K562 (cell line): ENCODE measurements around the gene MSRB3. TPM values are rescaled to one million over a fixed set of nuclear protein-coding genes. Genes with fewer than 3 reads are reported as not detected.

Experiments used
- ATAC-seq: fragments of 200-7000 bp; cut with Tn5 transposase; 3 replicates; pipeline ENCODE4 v1.9.1; 2020; ENCODE audit warnings: moderate library complexity
- BruUV-seq: library from RNA; stranded (reverse); fragments of 400-500 nt; replicated peaks from 2 replicates; lab custom pipeline; 2021; lab: Mats Ljungman, UMichigan
- CTCF ChIA-PET: fragments of 300-600 bp; formaldehyde crosslinking; extraction: SDS; loops from one replicate; lab custom pipeline; 2021; ENCODE audit warnings: low intra/inter-chr PET ratio; lab: Yijun Ruan, JAX
- POLR2A ChIA-PET: fragments of 300-600, 350-650 bp; sonication (Branson Sonifier 250); formaldehyde crosslinking; extraction: SDS; loops from one replicate; lab custom pipeline; 2021; ENCODE audit warnings: antibody characterized with exemption, inconsistent platforms; lab: Yijun Ruan, JAX
- DNase-seq, 4 experiments: peaks; one replicate each; pipeline versions ENCODE4 v3.0.0 to v3.0.0-alpha.2; 2011 to 2018; ENCODE audit warnings: low spot score in 3 of 4, mixed read lengths in 3 of 4; ENCODE audit errors: extremely low read depth in 1 of 4
- FAIRE-seq: peaks from 2 replicates; lab custom pipeline; 2011; peaks lifted over from hg19 to GRCh38; lab: Jason Lieb, UNC
- H2AFZ ChIP-seq: 2 replicates; pipeline ENCODE4 v1.6.0; 2011; ENCODE audit warnings: low read depth, low read length, control low read depth, inconsistent platforms
- H3K27ac ChIP-seq: fragments of 200-600 bp; 3 replicates; pipeline ENCODE4 v1.8.0; 2011; ENCODE audit warnings: low read depth, mild to moderate bottlenecking, control low read depth, inconsistent platforms, low read length, moderate library complexity, mixed read lengths; ENCODE audit errors: extremely low read depth
- H3K27me3 ChIP-seq, 2 experiments: fragments of 300-600 bp in 1 of 2; 2 replicates in 1 of 2; 3 replicates in 1 of 2; pipeline versions ENCODE4 v1.6.0 to v1.8.0; 2011; ENCODE audit warnings: inconsistent platforms in 2 of 2, low read length in 2 of 2, mild to moderate bottlenecking in 1 of 2, mixed read lengths in 1 of 2, moderate library complexity in 1 of 2; ENCODE audit not compliant: control insufficient read depth in 2 of 2, insufficient read depth in 2 of 2
- H3K36me3 ChIP-seq: fragments of 300-600 bp; 3 replicates; pipeline ENCODE4 v1.8.0; 2011; ENCODE audit warnings: mild to moderate bottlenecking, low read length, inconsistent platforms; ENCODE audit not compliant: control insufficient read depth, insufficient read depth
- H3K4me1 ChIP-seq, 2 experiments: fragments of 200-600 bp in 1 of 2; replicated peaks in 1 of 2; 2 replicates in 1 of 2; 3 replicates in 1 of 2; pipeline versions ENCODE4 v1.5.1 to v1.8.0; 2011; ENCODE audit warnings: inconsistent platforms in 2 of 2, low read length in 2 of 2, mild to moderate bottlenecking in 1 of 2, mixed read lengths in 1 of 2, moderate library complexity in 1 of 2; ENCODE audit not compliant: control insufficient read depth in 2 of 2, insufficient read depth in 2 of 2
- H3K4me2 ChIP-seq: 2 replicates; pipeline ENCODE4 v1.6.1; 2011; ENCODE audit warnings: low read length, control low read depth, inconsistent platforms, mixed read lengths; ENCODE audit not compliant: insufficient read depth
- H3K4me3 ChIP-seq: fragments of 200-600 bp; sonication (generic), shearing (Covaris generic); 2 replicates; pipeline ENCODE4 v1.5.1; 2016; ENCODE audit warnings: control low read depth, inconsistent platforms
- H3K79me2 ChIP-seq: fragments of 200-600 bp; 3 replicates; pipeline ENCODE4 v1.8.0; 2011; ENCODE audit warnings: low read length, inconsistent platforms; ENCODE audit not compliant: control insufficient read depth, insufficient read depth
- H3K9ac ChIP-seq, 2 experiments: 2 replicates each; pipeline versions ENCODE4 v1.6.0 to v1.6.1; 2011; ENCODE audit warnings: low read depth in 2 of 2, low read length in 2 of 2, control low read depth in 1 of 2, inconsistent platforms in 1 of 2, mild to moderate bottlenecking in 1 of 2, mixed read lengths in 1 of 2; ENCODE audit not compliant: insufficient read depth in 1 of 2
- H3K9me1 ChIP-seq: one replicate; pipeline ENCODE4 v1.6.0; 2011; ENCODE audit warnings: inconsistent platforms, mild to moderate bottlenecking, low read length, moderate library complexity; ENCODE audit not compliant: control insufficient read depth, insufficient read depth
- H3K9me3 ChIP-seq: replicated peaks from 2 replicates; pipeline ENCODE4 v1.5.1; 2011; ENCODE audit warnings: low read depth, low read length, inconsistent platforms; ENCODE audit not compliant: control insufficient read depth, insufficient read depth
- H4K20me1 ChIP-seq: replicated peaks from 2 replicates; pipeline ENCODE4 v1.6.1; 2011; ENCODE audit warnings: low read length, inconsistent platforms, mixed read lengths; ENCODE audit not compliant: control insufficient read depth, insufficient read depth
- ASH1L ChIP-seq: fragments of 450-650 bp; IDR thresholded peaks from 2 replicates; pipeline ENCODE4 v1.6.1; 2018; ENCODE audit warnings: borderline replicate concordance, mild to moderate bottlenecking, low read depth; ENCODE audit not compliant: partially characterized antibody
- BRF2 ChIP-seq: IDR thresholded peaks from 3 replicates; pipeline ENCODE4 v1.6.1; 2011; ENCODE audit warnings: borderline replicate concordance, mild to moderate bottlenecking; ENCODE audit not compliant: insufficient read length, insufficient read depth
- C11orf30 ChIP-seq: fragments of 450-650 bp; IDR thresholded peaks from 2 replicates; pipeline ENCODE4 v1.6.1; 2016; ENCODE audit warnings: low read depth, mild to moderate bottlenecking
- CCNT2 ChIP-seq: IDR thresholded peaks from 2 replicates; pipeline ENCODE4 v1.6.1; 2011; ENCODE audit warnings: borderline replicate concordance, low read depth, mild to moderate bottlenecking, moderate library complexity, mixed read lengths, low read length; ENCODE audit not compliant: insufficient read length; ENCODE audit errors: extremely low read depth
- DDX20 ChIP-seq: fragments of 450-650 bp; IDR thresholded peaks from 2 replicates; pipeline ENCODE4 v1.6.1; 2016; ENCODE audit warnings: missing genetic modification characterization, low read depth, mild to moderate bottlenecking, missing compliant biosample characterization, moderate library complexity
- ETV1 ChIP-seq: fragments of 450-650 bp; conservative IDR thresholded peaks from 2 replicates; pipeline ENCODE4 v1.6.1; 2016; ENCODE audit warnings: missing genetic modification characterization, control low read depth, low read depth, missing compliant biosample characterization
- MAFG ChIP-seq: fragments of 450-650 bp; conservative IDR thresholded peaks from 2 replicates; pipeline ENCODE4 v1.6.1; 2016; ENCODE audit warnings: missing genetic modification characterization, missing compliant biosample characterization
- POLR2G ChIP-seq: fragments of 200-400 bp; formaldehyde crosslinking; IDR thresholded peaks from 2 replicates; pipeline ENCODE4 v1.6.1; 2017; ENCODE audit warnings: low read depth, mild to moderate bottlenecking, antibody characterized with exemption, low read length, moderate library complexity
- ZNF143 ChIP-seq: sonication (generic); formaldehyde crosslinking; IDR thresholded peaks from 2 replicates; pipeline ENCODE4 v1.9.0; 2022; ENCODE audit warnings: mild to moderate bottlenecking, missing genetic modification reagents
- WGBS: fragments of 100-300 bp; shearing (Covaris generic); methylation state at CpG from one replicate; pipeline ENCODE4 v1.1.6; 2016; ENCODE audit warnings: low coverage, mixed read lengths; ENCODE audit not compliant: insufficient coverage; ENCODE audit errors: missing lambda C conversion rate; 5-methylcytosine and 5-hydroxymethylcytosine counted together
- in situ Hi-C: fragments of 300-500 bp; cut with MboI; formaldehyde crosslinking; loops from 4 replicates; pipeline ENCODE4 v1.15.0; 2018; ENCODE audit warnings: inconsistent platforms, mixed read lengths
- intact Hi-C: fragments of 100-400 bp; cut with micrococcal nuclease; formaldehyde crosslinking; loops from 2 replicates; pipeline ENCODE4 v1.14.2; 2022
- polyA plus RNA-seq, 8 experiments: library from polyadenylated mRNA; depleted of rRNA in 4 of 8; stranded (reverse) in 5 of 8; unstranded in 3 of 8; fragments of >200 nt; fragmentation: Nextera tagmentation in 2 of 8; fragmentation: Illumina TruSeq in 1 of 8; extraction: Ambion mirVana in 2 of 8; extraction: Trizol in 1 of 8; gene quantifications; 2 replicates each; pipeline versions ENCODE4 v1.2.1 to v1.2.3, GENCODE V29; 2011 to 2014; ENCODE audit warnings: inconsistent platforms in 1 of 8, missing spikeins in 1 of 8
- total RNA-seq, 7 experiments: library from RNA; depleted of rRNA in 6 of 7; stranded (reverse); fragments of >200 nt in 6 of 7; fragmentation: Illumina TruSeq in 2 of 7; extraction: Trizol in 2 of 7; gene quantifications; 2 replicates each; pipeline versions ENCODE4 v1.2.1 to v1.2.3, GENCODE V29; 2011 to 2021; ENCODE audit warnings: low replicate concordance in 1 of 7
- TF ChIP-seq, protein P1 (sequence below): fragments of 250-450 bp; sonication (Bioruptor Pico); IDR thresholded peaks from 2 replicates; pipeline ENCODE4 v1.5.0; 2022; ENCODE audit warnings: mild to moderate bottlenecking

The MSRB3 gene
- total and polyA plus RNA-seq, 9 of the 15 experiments (the other 6 are each of a cell fraction or from before 2014, with no cell fraction given) = 0.04 TPM; not detected in 8

GRCh38 chr12:65287426-65287825 lies 8.9 kb downstream of the MSRB3 start:
- H3K4me3 ChIP-seq = no peak overlapping the region
- no peaks in the 10 kb centered on the region for H4K20me1 ChIP-seq
- intact Hi-C loops (no loop called here), in situ Hi-C loops (no loop called here)
- no peak overlapping the region for H3K27ac ChIP-seq
- no peaks in the 10 kb centered on the region for H3K79me2 ChIP-seq
- POLR2A ChIA-PET = interaction anchor here (0.8 kb wide), 1 partner anchor 1320 kb away, joined by 3 read pairs; no protein-coding TSS in a partner anchor
- H3K36me3 ChIP-seq = no peaks in the 10 kb centered on the region
- no peaks in the 10 kb centered on the region for H3K4me1 ChIP-seq
- DNase-seq (no peak), FAIRE-seq (no peak), ATAC-seq (no peak)
- no peak overlapping the region for H3K9ac ChIP-seq
- BruUV-seq = no TSS peak
- H3K27me3 ChIP-seq = no peaks in the 10 kb centered on the region; a peak in 2 of 5 replicates
- CTCF ChIA-PET = no interaction called here
- H2AFZ ChIP-seq = no peak overlapping the region
- no peak overlapping the region for H3K4me2 ChIP-seq
- no peaks in the 10 kb centered on the region for H3K9me1 ChIP-seq
- no peaks in the 10 kb centered on the region for H3K9me3 ChIP-seq
- 0% methylated on average over 2 of the region's 2 CpGs for WGBS
- TF ChIP-seq, protein P1, sequence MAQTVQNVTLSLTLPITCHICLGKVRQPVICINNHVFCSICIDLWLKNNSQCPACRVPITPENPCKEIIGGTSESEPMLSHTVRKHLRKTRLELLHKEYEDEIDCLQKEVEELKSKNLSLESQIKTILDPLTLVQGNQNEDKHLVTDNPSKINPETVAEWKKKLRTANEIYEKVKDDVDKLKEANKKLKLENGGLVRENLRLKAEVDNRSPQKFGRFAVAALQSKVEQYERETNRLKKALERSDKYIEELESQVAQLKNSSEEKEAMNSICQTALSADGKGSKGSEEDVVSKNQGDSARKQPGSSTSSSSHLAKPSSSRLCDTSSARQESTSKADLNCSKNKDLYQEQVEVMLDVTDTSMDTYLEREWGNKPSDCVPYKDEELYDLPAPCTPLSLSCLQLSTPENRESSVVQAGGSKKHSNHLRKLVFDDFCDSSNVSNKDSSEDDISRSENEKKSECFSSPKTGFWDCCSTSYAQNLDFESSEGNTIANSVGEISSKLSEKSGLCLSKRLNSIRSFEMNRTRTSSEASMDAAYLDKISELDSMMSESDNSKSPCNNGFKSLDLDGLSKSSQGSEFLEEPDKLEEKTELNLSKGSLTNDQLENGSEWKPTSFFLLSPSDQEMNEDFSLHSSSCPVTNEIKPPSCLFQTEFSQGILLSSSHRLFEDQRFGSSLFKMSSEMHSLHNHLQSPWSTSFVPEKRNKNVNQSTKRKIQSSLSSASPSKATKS (CRISPR knock-in tag) = no peak
- TF ChIP-seq ZNF143 (CRISPR knock-in tag) (no peak), BRF2 (no peak), MAFG (no peak), ETV1 (tag) (no peak), POLR2G (no peak), DDX20 (tag) (no peak), CCNT2 (no peak), C11orf30 (no peak), ASH1L (no peak)
